ENCODE results near the gene B4GALT1.
"Not testable (repeated sequence)": the region's sequence is repeated elsewhere in the genome, so short reads cannot be mapped to it uniquely, and the experiment has no call there.

Gene B4GALT1

GRCh38 chr9:33165263-33166151, 1.6 kb downstream of the B4GALT1 start:
- Histone ChIP-seq H3K9ac (ENCODE audit: low read depth, low read length) (peak overlapping the region; percentile 97), H3K36me3 (ENCODE audit: insufficient read depth, low read length) (no peaks in the 10 kb centered on the region), H3K9me3 (replicated peaks; ENCODE audit: low read length) (no peaks in the 10 kb centered on the region), H3K4me2 (ENCODE audit: low read length) (peak overlapping the region; percentile 82), H3K4me3 (ENCODE audit: low read length) (peak overlapping the region; percentile 95), H3K4me1 (ENCODE audit: control insufficient read depth, insufficient read depth, low read length) (peaks cover 58% of the 10 kb centered on the region), H3K27me3 (ENCODE audit: control insufficient read depth, insufficient read depth, low read length) (no peaks in the 10 kb centered on the region)

GRCh38 chr9:33164921-33165262, 2.2 kb downstream of the B4GALT1 start:
- not testable (repeated sequence) for H3K27me3 ChIP-seq (ENCODE audit: control insufficient read depth, insufficient read depth, low read length); H3K9me3 ChIP-seq (replicated peaks; ENCODE audit: low read length); H3K36me3 ChIP-seq (ENCODE audit: insufficient read depth, low read length)
- Histone ChIP-seq H3K9ac (ENCODE audit: low read depth, low read length) (peak overlapping the region; percentile 97), H3K4me3 (ENCODE audit: low read length) (peak overlapping the region; percentile 95), H3K4me1 (ENCODE audit: control insufficient read depth, insufficient read depth, low read length) (peaks cover 64% of the 10 kb centered on the region), H3K4me2 (ENCODE audit: low read length) (peak overlapping the region; percentile 82)

GRCh38 chr9:33164138-33164809, 2.9 kb downstream of the B4GALT1 start:
- peak overlapping the region; percentile 97 for H3K9ac ChIP-seq (ENCODE audit: low read depth, low read length)

DNA sequence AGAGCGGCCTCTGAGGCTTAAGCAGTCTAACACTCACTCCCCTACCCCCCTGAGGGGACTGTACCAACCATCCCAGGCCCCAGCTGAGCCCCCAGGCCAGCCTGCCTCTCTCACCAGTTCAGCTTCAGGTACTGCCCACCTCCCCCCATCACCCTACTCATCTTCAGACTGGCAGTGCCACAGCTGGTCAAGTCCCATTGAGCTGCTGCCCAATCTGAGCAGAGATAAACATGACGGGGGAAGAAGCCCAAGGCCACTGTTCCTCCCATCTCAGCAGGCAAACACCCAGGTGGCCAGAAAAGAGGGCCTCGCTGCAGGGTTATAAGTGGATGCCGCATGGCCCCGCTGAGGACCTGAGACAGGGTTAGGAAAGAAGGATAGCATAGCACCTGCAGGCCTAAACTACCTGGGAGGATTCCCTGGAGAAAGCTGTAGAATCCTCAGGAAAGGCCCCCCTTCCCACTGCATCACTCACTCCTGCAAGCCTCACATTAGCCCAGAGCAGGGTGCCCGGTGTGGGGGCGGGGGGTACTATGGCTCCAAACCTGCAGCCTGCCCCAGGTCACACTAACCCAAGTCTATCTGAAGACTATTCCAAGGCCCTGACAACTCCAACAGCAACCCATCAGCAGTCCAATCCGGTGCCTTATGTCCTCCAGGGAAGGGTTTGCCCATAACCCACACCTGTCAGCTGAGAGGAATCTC, 3.6 kb downstream of the B4GALT1 start:
- Histone ChIP-seq H3K4me3 (ENCODE audit: low read length) (peak overlapping the region; percentile 95), H3K4me2 (ENCODE audit: low read length) (peak overlapping the region; percentile 82), H3K9ac (ENCODE audit: low read depth, low read length) (peak overlapping the region; percentile 97), H3K36me3 (ENCODE audit: insufficient read depth, low read length) (no peaks in the 10 kb centered on the region), H3K9me3 (replicated peaks; ENCODE audit: low read length) (no peaks in the 10 kb centered on the region), H3K4me1 (ENCODE audit: control insufficient read depth, insufficient read depth, low read length) (peaks cover 77% of the 10 kb centered on the region), H3K27me3 (ENCODE audit: control insufficient read depth, insufficient read depth, low read length) (no peaks in the 10 kb centered on the region)

More at GRCh38 chr9:33164138-33164809, 2.9 kb downstream of the B4GALT1 start:
- Histone ChIP-seq H3K27me3 (ENCODE audit: control insufficient read depth, insufficient read depth, low read length) (no peaks in the 10 kb centered on the region), H3K4me3 (ENCODE audit: low read length) (peak overlapping the region; percentile 95), H3K4me1 (ENCODE audit: control insufficient read depth, insufficient read depth, low read length) (peaks cover 70% of the 10 kb centered on the region), H3K4me2 (ENCODE audit: low read length) (peak overlapping the region; percentile 82), H3K36me3 (ENCODE audit: insufficient read depth, low read length) (no peaks in the 10 kb centered on the region), H3K9me3 (replicated peaks; ENCODE audit: low read length) (no peaks in the 10 kb centered on the region)

DNA sequence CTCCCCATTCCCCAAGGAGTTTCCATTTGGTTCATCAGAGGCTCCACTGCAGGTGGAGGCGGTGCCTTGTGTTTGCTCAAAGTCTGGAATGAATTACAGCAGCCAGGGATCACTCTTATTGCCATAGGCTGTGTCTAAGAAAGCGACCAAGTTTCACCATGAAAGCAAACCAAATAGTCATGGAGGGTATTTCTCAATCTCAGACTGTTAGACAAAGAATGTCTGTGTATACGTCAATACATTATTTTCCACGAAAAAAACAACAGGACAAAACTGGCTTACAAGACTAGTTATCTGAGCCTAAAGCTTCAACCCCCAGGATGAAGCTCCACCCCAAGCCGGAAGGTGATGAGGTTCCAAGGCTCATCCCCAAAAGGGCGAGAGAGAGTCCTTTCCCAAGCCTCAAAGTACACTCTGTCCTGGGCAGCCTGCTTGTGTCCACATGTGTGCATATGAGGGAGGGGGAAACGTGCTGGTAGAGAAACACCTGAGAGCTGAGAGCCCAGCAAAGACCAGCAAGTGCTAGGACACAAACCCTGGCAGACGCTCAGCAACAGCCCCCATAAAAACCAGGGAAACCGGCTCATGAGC, 4.3 kb downstream of the B4GALT1 start:
- Histone ChIP-seq H3K36me3 (ENCODE audit: insufficient read depth, low read length) (no peaks in the 10 kb centered on the region), H3K4me2 (ENCODE audit: low read length) (peak overlapping the region; percentile 82), H3K9me3 (replicated peaks; ENCODE audit: low read length) (no peaks in the 10 kb centered on the region), H3K4me1 (ENCODE audit: control insufficient read depth, insufficient read depth, low read length) (peaks cover 82% of the 10 kb centered on the region), H3K27me3 (ENCODE audit: control insufficient read depth, insufficient read depth, low read length) (no peaks in the 10 kb centered on the region), H3K4me3 (ENCODE audit: low read length) (peak overlapping the region; percentile 31), H3K9ac (ENCODE audit: low read depth, low read length) (peak overlapping the region; percentile 44)

GRCh38 chr9:33161589-33162132, 5.5 kb downstream of the B4GALT1 start:
- H3K4me3 ChIP-seq (ENCODE audit: low read length) = peak overlapping the region; percentile 58
- no peaks in the 10 kb centered on the region for H3K36me3 ChIP-seq (ENCODE audit: insufficient read depth, low read length)
- H3K27me3 ChIP-seq (ENCODE audit: control insufficient read depth, insufficient read depth, low read length) = no peaks in the 10 kb centered on the region
- no peaks in the 10 kb centered on the region for H3K9me3 ChIP-seq (replicated peaks; ENCODE audit: low read length)
- peak overlapping the region; percentile 78 for H3K9ac ChIP-seq (ENCODE audit: low read depth, low read length)
- peak overlapping the region; percentile 82 for H3K4me2 ChIP-seq (ENCODE audit: low read length)
- H3K4me1 ChIP-seq (ENCODE audit: control insufficient read depth, insufficient read depth, low read length) = peaks cover 89% of the 10 kb centered on the region

DNA sequence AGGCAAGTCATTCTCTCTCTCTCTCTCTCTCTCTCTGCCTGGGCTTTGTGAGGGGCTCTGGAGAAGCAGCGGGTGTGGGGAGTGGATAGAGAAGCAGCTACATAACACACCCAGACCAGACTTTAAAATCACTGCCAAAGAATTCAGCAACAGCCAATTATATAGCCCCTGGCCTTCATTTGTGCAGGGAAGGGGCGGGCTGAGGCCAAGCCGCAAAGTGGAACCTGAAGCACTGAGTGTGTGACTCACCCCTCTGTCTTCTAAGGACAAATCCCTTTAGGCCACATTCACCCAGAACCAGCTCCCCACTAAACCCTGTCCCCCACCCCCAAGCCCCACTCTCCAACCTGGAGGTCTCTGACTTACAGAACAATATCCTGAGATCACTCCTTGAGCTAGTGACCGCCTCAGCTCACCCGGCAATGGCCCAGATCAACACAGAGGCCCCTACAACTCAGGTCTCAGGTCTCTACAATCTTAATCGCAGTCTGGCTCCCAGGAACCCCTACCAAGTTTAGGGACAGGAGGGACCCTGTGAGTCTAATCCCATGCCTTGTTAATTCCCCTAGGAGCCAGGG, 6.0 kb downstream of the B4GALT1 start:
- Histone ChIP-seq H3K27me3 (ENCODE audit: control insufficient read depth, insufficient read depth, low read length) (no peaks in the 10 kb centered on the region), H3K4me1 (ENCODE audit: control insufficient read depth, insufficient read depth, low read length) (peaks cover 92% of the 10 kb centered on the region), H3K9ac (ENCODE audit: low read depth, low read length) (peak overlapping the region; percentile 78), H3K9me3 (replicated peaks; ENCODE audit: low read length) (no peaks in the 10 kb centered on the region), H3K4me3 (ENCODE audit: low read length) (peak overlapping the region; percentile 58), H3K4me2 (ENCODE audit: low read length) (peak overlapping the region; percentile 82), H3K36me3 (ENCODE audit: insufficient read depth, low read length) (no peaks in the 10 kb centered on the region)

- H3K9me3 ChIP-seq (replicated peaks; ENCODE audit: low read length); H3K36me3 ChIP-seq (ENCODE audit: insufficient read depth, low read length); H3K27me3 ChIP-seq (ENCODE audit: control insufficient read depth, insufficient read depth, low read length): not testable (repeated sequence)
- Histone ChIP-seq H3K4me2 (ENCODE audit: low read length) (peak overlapping the region; percentile 82), H3K4me3 (ENCODE audit: low read length) (peak overlapping the region; percentile 46), H3K4me1 (ENCODE audit: control insufficient read depth, insufficient read depth, low read length) (peaks cover 90% of the 10 kb centered on the region), H3K9ac (ENCODE audit: low read depth, low read length) (peak overlapping the region; percentile 68)
These were observed 6.7 kb downstream of the B4GALT1 start for GRCh38 chr9:33160446-33160845.

- peak overlapping the region; percentile 68 for H3K9ac ChIP-seq (ENCODE audit: low read depth, low read length)
- H3K9me3 ChIP-seq (replicated peaks; ENCODE audit: low read length) = no peaks in the 10 kb centered on the region
- peak overlapping the region; percentile 11 for H3K4me3 ChIP-seq (ENCODE audit: low read length)
- H3K27me3 ChIP-seq (ENCODE audit: control insufficient read depth, insufficient read depth, low read length) = no peaks in the 10 kb centered on the region
- H3K36me3 ChIP-seq (ENCODE audit: insufficient read depth, low read length) = no peaks in the 10 kb centered on the region
- peaks cover 88% of the 10 kb centered on the region for H3K4me1 ChIP-seq (ENCODE audit: control insufficient read depth, insufficient read depth, low read length)
- peak overlapping the region; percentile 82 for H3K4me2 ChIP-seq (ENCODE audit: low read length)
These were observed 7.4 kb downstream of the B4GALT1 start for GRCh38 chr9:33159777-33160127.

GRCh38 chr9:33158843-33159776, 8.0 kb downstream of the B4GALT1 start:
- Histone ChIP-seq H3K27me3 (ENCODE audit: control insufficient read depth, insufficient read depth, low read length) (no peaks in the 10 kb centered on the region), H3K9me3 (replicated peaks; ENCODE audit: low read length) (no peaks in the 10 kb centered on the region), H3K4me2 (ENCODE audit: low read length) (peak overlapping the region; percentile 82), H3K36me3 (ENCODE audit: insufficient read depth, low read length) (no peaks in the 10 kb centered on the region), H3K4me3 (ENCODE audit: low read length) (peak overlapping the region; percentile 11), H3K9ac (ENCODE audit: low read depth, low read length) (peak overlapping the region; percentile 68), H3K4me1 (ENCODE audit: control insufficient read depth, insufficient read depth, low read length) (peaks cover 82% of the 10 kb centered on the region)
